IMR-90 (cell line): ENCODE data around the gene C6orf89. TPM values are rescaled to one million over a fixed set of nuclear protein-coding genes. Genes with fewer than 3 reads are reported as not detected.

Experiments used
- ATAC-seq: fragments of 200-7000 bp; cut with Tn5 transposase; 2 replicates; pipeline ENCODE4 v1.9.1; 2020; ENCODE audit warnings: low read depth, mild to moderate bottlenecking, moderate library complexity
- BruUV-seq: library from RNA; stranded (reverse); fragments of 400-500 nt; replicated peaks from 2 replicates; lab custom pipeline; 2021; lab: Mats Ljungman, UMichigan
- CTCF ChIA-PET: fragments of 300-600 bp; formaldehyde crosslinking; extraction: SDS; loops from one replicate; lab custom pipeline; 2021; ENCODE audit warnings: antibody characterized with exemption; lab: Yijun Ruan, JAX
- POLR2A ChIA-PET: fragments of 300-600 bp; sonication (Branson Sonifier 250); formaldehyde crosslinking; loops from one replicate; lab custom pipeline; 2022; ENCODE audit warnings: antibody characterized with exemption; ENCODE audit not compliant: unreplicated experiment; lab: Charles Lee
- DNase-seq: peaks from one replicate; pipeline ENCODE4 v3.0.0; 2013
- H2AFZ ChIP-seq: replicated peaks from 2 replicates; pipeline ENCODE3; 2013; ENCODE audit warnings: low read length, mild to moderate bottlenecking; ENCODE audit not compliant: poor library complexity
- H2AK5ac ChIP-seq: 2 replicates; pipeline ENCODE4 v1.6.1; 2013; ENCODE audit warnings: low read depth, low read length, inconsistent platforms
- H2AK9ac ChIP-seq: replicated peaks from 2 replicates; pipeline ENCODE3; 2013; ENCODE audit warnings: mild to moderate bottlenecking, low read depth, low read length, moderate library complexity; ENCODE audit not compliant: poor library complexity
- H2BK120ac ChIP-seq: 2 replicates; pipeline ENCODE4 v1.6.1; 2013; ENCODE audit warnings: low read depth, low read length, inconsistent platforms
- H2BK15ac ChIP-seq: 3 replicates; pipeline ENCODE4 v1.6.1; 2013; ENCODE audit warnings: low read depth, low read length, inconsistent platforms
- H2BK20ac ChIP-seq: 2 replicates; pipeline ENCODE4 v1.6.1; 2013; ENCODE audit warnings: low read depth, mild to moderate bottlenecking, inconsistent platforms, low read length, moderate library complexity
- H2BK5ac ChIP-seq: 2 replicates; pipeline ENCODE4 v1.6.1; 2013; ENCODE audit warnings: mild to moderate bottlenecking, low read depth, low read length, inconsistent platforms; ENCODE audit not compliant: poor library complexity, severe bottlenecking
- H3K14ac ChIP-seq: replicated peaks from 2 replicates; pipeline ENCODE4 v1.6.1; 2013; ENCODE audit warnings: low read depth, low read length, inconsistent platforms
- H3K18ac ChIP-seq: 2 replicates; pipeline ENCODE4 v1.6.1; 2013; ENCODE audit warnings: low read depth, low read length, control low read depth
- H3K23ac ChIP-seq: 2 replicates; pipeline ENCODE4 v1.6.1; 2013; ENCODE audit warnings: low read depth, low read length, inconsistent platforms
- H3K27ac ChIP-seq: 2 replicates; pipeline ENCODE4 v1.5.1; 2013; ENCODE audit warnings: mild to moderate bottlenecking, control low read depth, low read length; ENCODE audit not compliant: insufficient read depth
- H3K27me3 ChIP-seq: 2 replicates; pipeline ENCODE4 v1.6.1; 2013; ENCODE audit warnings: low read length; ENCODE audit not compliant: control insufficient read depth, insufficient read depth
- H3K36me3 ChIP-seq: 2 replicates; pipeline ENCODE4 v1.6.1; 2013; ENCODE audit warnings: low read length, mixed read lengths; ENCODE audit not compliant: control insufficient read depth, insufficient read depth
- H3K4ac ChIP-seq: 2 replicates; pipeline ENCODE4 v1.6.1; 2013; ENCODE audit warnings: low read depth, low read length, inconsistent platforms
- H3K4me1 ChIP-seq: 2 replicates; pipeline ENCODE4 v1.6.1; 2013; ENCODE audit warnings: low read length, mixed read lengths; ENCODE audit not compliant: control insufficient read depth, insufficient read depth
- H3K4me2 ChIP-seq: 2 replicates; pipeline ENCODE4 v1.6.1; 2013; ENCODE audit warnings: low read depth, mild to moderate bottlenecking, control low read depth, low read length, moderate library complexity
- H3K4me3 ChIP-seq: 2 replicates; pipeline ENCODE4 v1.5.1; 2013; ENCODE audit warnings: low read depth, mild to moderate bottlenecking, control low read depth, low read length, moderate library complexity; ENCODE audit not compliant: insufficient read depth
- H3K56ac ChIP-seq: 2 replicates; pipeline ENCODE4 v1.6.1; 2013; ENCODE audit warnings: low read length, inconsistent platforms; ENCODE audit not compliant: insufficient read depth; ENCODE audit errors: extremely low read depth
- H3K79me1 ChIP-seq, 2 experiments: 2 replicates each; pipeline ENCODE4 v1.6.1; 2013; ENCODE audit warnings: low read length in 2 of 2, inconsistent platforms in 1 of 2, low read depth in 1 of 2
- H3K9ac ChIP-seq: 2 replicates; pipeline ENCODE4 v1.6.1; 2013; ENCODE audit warnings: low read depth, low read length, control low read depth
- H3K9me1 ChIP-seq: 2 replicates; pipeline ENCODE4 v1.6.1; 2013; ENCODE audit warnings: low read length, inconsistent platforms; ENCODE audit not compliant: insufficient read depth
- H3K9me3 ChIP-seq: 2 replicates; pipeline ENCODE4 v1.6.1; 2013; ENCODE audit warnings: low read length; ENCODE audit not compliant: control insufficient read depth, insufficient read depth
- H4K20me1 ChIP-seq: 2 replicates; pipeline ENCODE4 v1.6.1; 2013; ENCODE audit warnings: low read length, inconsistent platforms; ENCODE audit not compliant: insufficient read depth
- H4K5ac ChIP-seq: 2 replicates; pipeline ENCODE4 v1.6.1; 2013; ENCODE audit warnings: mild to moderate bottlenecking, low read depth, low read length, control low read depth
- H4K8ac ChIP-seq, 2 experiments: 2 replicates each; pipeline ENCODE4 v1.6.1; 2013; ENCODE audit warnings: low read depth in 2 of 2, low read length in 2 of 2, control low read depth in 1 of 2, inconsistent platforms in 1 of 2
- H4K91ac ChIP-seq: 2 replicates; pipeline ENCODE4 v1.6.1; 2013; ENCODE audit warnings: low read depth, low read length, inconsistent platforms; ENCODE audit not compliant: insufficient read depth
- BHLHE40 ChIP-seq: fragments of 150-350 bp; IDR thresholded peaks from 2 replicates; pipeline ENCODE4 v1.6.1; 2016; ENCODE audit warnings: mild to moderate bottlenecking, low read depth, low read length
- CEBPB ChIP-seq: IDR thresholded peaks from 2 replicates; pipeline ENCODE4 v1.6.1; 2012; ENCODE audit warnings: low read depth, low read length, improper control_type of control experiment
- CHD1 ChIP-seq: IDR thresholded peaks from 2 replicates; pipeline ENCODE4 v1.6.1; 2012; ENCODE audit warnings: low read depth, low read length, improper control_type of control experiment
- FOS ChIP-seq: fragments of 150-350 bp; IDR thresholded peaks from 2 replicates; pipeline ENCODE4 v1.6.1; 2016; ENCODE audit warnings: low read depth, low read length
- MAFK ChIP-seq: IDR thresholded peaks from 2 replicates; pipeline ENCODE4 v1.6.1; 2012; ENCODE audit warnings: low read depth, low read length, improper control_type of control experiment
- MAZ ChIP-seq: IDR thresholded peaks from 2 replicates; pipeline ENCODE4 v1.6.1; 2012; ENCODE audit warnings: low read depth, mild to moderate bottlenecking, low read length, improper control_type of control experiment, moderate library complexity, borderline replicate concordance
- NFE2L2 ChIP-seq: fragments of 150-350 bp; IDR thresholded peaks from 2 replicates; pipeline ENCODE4 v1.6.1; 2016; ENCODE audit warnings: low read depth, mild to moderate bottlenecking, low read length
- POLR2A ChIP-seq: IDR thresholded peaks from 2 replicates; pipeline ENCODE4 v1.6.1; 2012; ENCODE audit warnings: mild to moderate bottlenecking, low read depth, low read length
- RAD21 ChIP-seq: IDR thresholded peaks from 2 replicates; pipeline ENCODE4 v1.6.1; 2012; ENCODE audit warnings: low read length, improper control_type of control experiment
- RCOR1 ChIP-seq: IDR thresholded peaks from 2 replicates; pipeline ENCODE4 v1.6.1; 2012; ENCODE audit warnings: mild to moderate bottlenecking, low read length, improper control_type of control experiment; ENCODE audit not compliant: insufficient replicate concordance
- RFX5 ChIP-seq: IDR thresholded peaks from 2 replicates; pipeline ENCODE4 v1.8.0; 2012; ENCODE audit warnings: low read depth, mild to moderate bottlenecking, low read length, moderate library complexity
- SMC3 ChIP-seq: fragments of 150-350 bp; IDR thresholded peaks from 2 replicates; pipeline ENCODE4 v1.6.1; 2016; ENCODE audit warnings: low read depth, mild to moderate bottlenecking, antibody characterized with exemption, low read length, moderate library complexity
- WGBS, 2 experiments: methylation state at CpG; one replicate each; pipeline versions ENCODE4 v1.1.5 to v1.1.7; 2013; ENCODE audit warnings: missing lambda C conversion rate in 2 of 2; ENCODE audit not compliant: insufficient read length in 1 of 2; ENCODE audit errors: extremely low coverage in 2 of 2; 5-methylcytosine and 5-hydroxymethylcytosine counted together
- dilution Hi-C: fragments of 300-500 bp; cut with HindIII; formaldehyde crosslinking; loops from one replicate; pipeline ENCODE4 v1.14.3; 2018; ENCODE audit warnings: low sequenced_read_pairs; ENCODE audit not compliant: unreplicated experiment
- in situ Hi-C: fragments of 300-500 bp; cut with MboI; formaldehyde crosslinking; loops from 3 replicates; pipeline ENCODE4 v1.14.3; 2019; ENCODE audit warnings: low sequenced_read_pairs, inconsistent platforms, mixed read lengths
- intact Hi-C: fragments of 100-400 bp; cut with micrococcal nuclease; formaldehyde crosslinking; loops from 2 replicates; pipeline ENCODE4 v1.10.0; 2022
- polyA plus RNA-seq, 3 experiments: library from polyadenylated mRNA; depleted of rRNA; stranded (reverse); fragments of >200 nt; gene quantifications; 2 replicates each; pipeline ENCODE4 v1.2.3, GENCODE V29; 2012; ENCODE audit warnings: low replicate concordance in 1 of 3
- total RNA-seq: library from RNA; depleted of rRNA; stranded (reverse); fragments of >200 nt; gene quantifications from 2 replicates; pipeline ENCODE4 v1.2.3, GENCODE V29; 2012
- TF ChIP-seq, protein P1 (sequence below): fragments of 150-350 bp; IDR thresholded peaks from 2 replicates; pipeline ENCODE4 v1.6.1; 2016; ENCODE audit warnings: low read depth, mild to moderate bottlenecking, low read length, moderate library complexity, borderline replicate concordance
- TF ChIP-seq, protein P2 (sequence below): fragments of 150-350 bp; IDR thresholded peaks from 2 replicates; pipeline ENCODE4 v1.6.1; 2017; ENCODE audit warnings: mild to moderate bottlenecking, antibody characterized with exemption, low read length, low read depth
- TF ChIP-seq, protein P3 (sequence below): conservative IDR thresholded peaks from 2 replicates; pipeline ENCODE4 v1.5.1; 2012; ENCODE audit warnings: mild to moderate bottlenecking, low read depth, low read length, improper control_type of control experiment

C6orf89 gene
- total and polyA plus RNA-seq, 2 of the 4 experiments (the other 2 are of a cell fraction) = 30.8 to 52.3 TPM

GRCh38 chr6:36944650-36945049 lies 58.9 kb downstream of the C6orf89 start:
- no peak overlapping the region for H2BK15ac ChIP-seq
- WGBS, 2 experiments = 80% methylated on average over 1 of the region's 5 CpGs; no CpG with 5 or more reads in 1 of the 2 experiments
- ChIA-PET CTCF (no interaction called here), POLR2A (no interaction called here)
- no peak overlapping the region for H4K8ac ChIP-seq
- H3K14ac ChIP-seq = no peak overlapping the region
- H3K9ac ChIP-seq = no peak overlapping the region
- ATAC-seq (no peak), DNase-seq (peak; percentile 23)
- no peak for TF ChIP-seq MAFK
- no peak for TF ChIP-seq RFX5
- TF ChIP-seq RCOR1 = no peak
- no peak for TF ChIP-seq FOS
- TF ChIP-seq CHD1 = no peak
- no peak for TF ChIP-seq CEBPB
- no peak for TF ChIP-seq BHLHE40
- no peak for TF ChIP-seq SMC3
- no peak for TF ChIP-seq NFE2L2
- no peak for TF ChIP-seq POLR2A
- TF ChIP-seq, protein P1, sequence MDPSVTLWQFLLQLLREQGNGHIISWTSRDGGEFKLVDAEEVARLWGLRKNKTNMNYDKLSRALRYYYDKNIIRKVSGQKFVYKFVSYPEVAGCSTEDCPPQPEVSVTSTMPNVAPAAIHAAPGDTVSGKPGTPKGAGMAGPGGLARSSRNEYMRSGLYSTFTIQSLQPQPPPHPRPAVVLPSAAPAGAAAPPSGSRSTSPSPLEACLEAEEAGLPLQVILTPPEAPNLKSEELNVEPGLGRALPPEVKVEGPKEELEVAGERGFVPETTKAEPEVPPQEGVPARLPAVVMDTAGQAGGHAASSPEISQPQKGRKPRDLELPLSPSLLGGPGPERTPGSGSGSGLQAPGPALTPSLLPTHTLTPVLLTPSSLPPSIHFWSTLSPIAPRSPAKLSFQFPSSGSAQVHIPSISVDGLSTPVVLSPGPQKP = no peak
- TF ChIP-seq, protein P2, sequence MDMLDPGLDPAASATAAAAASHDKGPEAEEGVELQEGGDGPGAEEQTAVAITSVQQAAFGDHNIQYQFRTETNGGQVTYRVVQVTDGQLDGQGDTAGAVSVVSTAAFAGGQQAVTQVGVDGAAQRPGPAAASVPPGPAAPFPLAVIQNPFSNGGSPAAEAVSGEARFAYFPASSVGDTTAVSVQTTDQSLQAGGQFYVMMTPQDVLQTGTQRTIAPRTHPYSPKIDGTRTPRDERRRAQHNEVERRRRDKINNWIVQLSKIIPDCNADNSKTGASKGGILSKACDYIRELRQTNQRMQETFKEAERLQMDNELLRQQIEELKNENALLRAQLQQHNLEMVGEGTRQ = no peak
- TF ChIP-seq, protein P3, sequence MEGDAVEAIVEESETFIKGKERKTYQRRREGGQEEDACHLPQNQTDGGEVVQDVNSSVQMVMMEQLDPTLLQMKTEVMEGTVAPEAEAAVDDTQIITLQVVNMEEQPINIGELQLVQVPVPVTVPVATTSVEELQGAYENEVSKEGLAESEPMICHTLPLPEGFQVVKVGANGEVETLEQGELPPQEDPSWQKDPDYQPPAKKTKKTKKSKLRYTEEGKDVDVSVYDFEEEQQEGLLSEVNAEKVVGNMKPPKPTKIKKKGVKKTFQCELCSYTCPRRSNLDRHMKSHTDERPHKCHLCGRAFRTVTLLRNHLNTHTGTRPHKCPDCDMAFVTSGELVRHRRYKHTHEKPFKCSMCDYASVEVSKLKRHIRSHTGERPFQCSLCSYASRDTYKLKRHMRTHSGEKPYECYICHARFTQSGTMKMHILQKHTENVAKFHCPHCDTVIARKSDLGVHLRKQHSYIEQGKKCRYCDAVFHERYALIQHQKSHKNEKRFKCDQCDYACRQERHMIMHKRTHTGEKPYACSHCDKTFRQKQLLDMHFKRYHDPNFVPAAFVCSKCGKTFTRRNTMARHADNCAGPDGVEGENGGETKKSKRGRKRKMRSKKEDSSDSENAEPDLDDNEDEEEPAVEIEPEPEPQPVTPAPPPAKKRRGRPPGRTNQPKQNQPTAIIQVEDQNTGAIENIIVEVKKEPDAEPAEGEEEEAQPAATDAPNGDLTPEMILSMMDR = no peak
- no peak for TF ChIP-seq RAD21
- TF ChIP-seq MAZ = no peak
- no peaks in the 10 kb centered on the region for H3K36me3 ChIP-seq
- no TSS peak for BruUV-seq
- H2AK5ac ChIP-seq = no peak overlapping the region
- H2AK9ac ChIP-seq = no peak overlapping the region
- no peaks in the 10 kb centered on the region for H3K9me3 ChIP-seq
- H3K23ac ChIP-seq = no peak overlapping the region
- H3K79me1 ChIP-seq = no peaks in the 10 kb centered on the region
- no peaks in the 10 kb centered on the region for H4K20me1 ChIP-seq
- no peak overlapping the region for H2BK20ac ChIP-seq
- no peaks in the 10 kb centered on the region for H3K27me3 ChIP-seq
- no peak overlapping the region for H3K27ac ChIP-seq
- no peak overlapping the region for H4K91ac ChIP-seq
- H3K4ac ChIP-seq = no peak overlapping the region
- H3K18ac ChIP-seq = no peak overlapping the region
- in situ Hi-C loops = no loop called here
- H3K4me2 ChIP-seq = no peak overlapping the region
- no peak overlapping the region for H2AFZ ChIP-seq
- no peak overlapping the region for H4K5ac ChIP-seq
- H3K4me1 ChIP-seq = peaks cover 2% of the 10 kb centered on the region; the same call in 1 of the 2 replicates
- no peak overlapping the region for H2BK120ac ChIP-seq
- H3K56ac ChIP-seq = no peak overlapping the region
- intact Hi-C loops = no loop called here
- no peak overlapping the region for H3K4me3 ChIP-seq
- no peaks in the 10 kb centered on the region for H3K9me1 ChIP-seq
- dilution Hi-C loops = no loop called here
- no peak overlapping the region for H2BK5ac ChIP-seq
